GM18508 (cell line): Measurements from ENCODE around the gene FGF2.
"Not testable (repeated sequence)": the region's sequence is repeated elsewhere in the genome, so short reads cannot be mapped to it uniquely, and the experiment has no call there.

Source experiments
- ATAC-seq: cut with Tn5 transposase; IDR thresholded peaks from one replicate; pipeline ENCODE4 v1.9.1; 2021; ENCODE audit warnings: moderate number of reproducible peaks; ENCODE audit not compliant: insufficient read depth, unreplicated experiment

The FGF2 gene

GRCh38 chr4:122842984-122843531 lies 16.4 kb downstream of the FGF2 start:
- no peak for ATAC-seq

- ATAC-seq, result not testable (repeated sequence)
Measured at GRCh38 chr4:122844391-122844790, 17.8 kb downstream of the FGF2 start.

- ATAC-seq, result no peak
Measured at GRCh38 chr4:122845066-122845465, 18.4 kb downstream of the FGF2 start.

GRCh38 chr4:122845760-122846159 lies 19.1 kb downstream of the FGF2 start:
- ATAC-seq, result no peak

GRCh38 chr4:122847931-122848330 lies 21.3 kb downstream of the FGF2 start:
- no peak for ATAC-seq

- ATAC-seq, result not testable (repeated sequence)
Measured at GRCh38 chr4:122849789-122850188, 23.2 kb downstream of the FGF2 start.

GRCh38 chr4:122851568-122851967 lies 24.9 kb downstream of the FGF2 start:
- ATAC-seq, result no peak

- no peak for ATAC-seq
Measured at GRCh38 chr4:122854447-122855352, 28.1 kb downstream of the FGF2 start.

- no peak for ATAC-seq
Measured at GRCh38 chr4:122855353-122855890, 28.8 kb downstream of the FGF2 start.

GRCh38 chr4:122857160-122857559 lies 30.5 kb downstream of the FGF2 start:
- no peak for ATAC-seq

- ATAC-seq, result no peak
Measured at GRCh38 chr4:122858705-122859104, 32.1 kb downstream of the FGF2 start.

GRCh38 chr4:122861172-122861943 lies 34.7 kb downstream of the FGF2 start:
- ATAC-seq, result no peak

GRCh38 chr4:122863639-122864038 lies 37.0 kb downstream of the FGF2 start:
- no peak for ATAC-seq

- ATAC-seq, result no peak
Measured at GRCh38 chr4:122865425-122865824, 38.8 kb downstream of the FGF2 start.

GRCh38 chr4:122868235-122868634 lies 41.6 kb downstream of the FGF2 start:
- not testable (repeated sequence) for ATAC-seq

GRCh38 chr4:122873146-122873545 lies 46.5 kb downstream of the FGF2 start:
- no peak for ATAC-seq

- ATAC-seq, result peak; percentile 70
Measured at GRCh38 chr4:122873821-122874593, 47.4 kb downstream of the FGF2 start.

- no peak for ATAC-seq
Measured at GRCh38 chr4:122875949-122876348, 49.3 kb downstream of the FGF2 start.

GRCh38 chr4:122876456-122876855 lies 49.8 kb downstream of the FGF2 start:
- ATAC-seq, result no peak

GRCh38 chr4:122879001-122879400 lies 52.4 kb downstream of the FGF2 start:
- no peak for ATAC-seq
